ENCODE data around the gene EFHC1.
"Not testable (repeated sequence)": the region's sequence is repeated elsewhere in the genome, so short reads cannot be mapped to it uniquely, and the experiment has no call there.

The EFHC1 gene

DNA sequence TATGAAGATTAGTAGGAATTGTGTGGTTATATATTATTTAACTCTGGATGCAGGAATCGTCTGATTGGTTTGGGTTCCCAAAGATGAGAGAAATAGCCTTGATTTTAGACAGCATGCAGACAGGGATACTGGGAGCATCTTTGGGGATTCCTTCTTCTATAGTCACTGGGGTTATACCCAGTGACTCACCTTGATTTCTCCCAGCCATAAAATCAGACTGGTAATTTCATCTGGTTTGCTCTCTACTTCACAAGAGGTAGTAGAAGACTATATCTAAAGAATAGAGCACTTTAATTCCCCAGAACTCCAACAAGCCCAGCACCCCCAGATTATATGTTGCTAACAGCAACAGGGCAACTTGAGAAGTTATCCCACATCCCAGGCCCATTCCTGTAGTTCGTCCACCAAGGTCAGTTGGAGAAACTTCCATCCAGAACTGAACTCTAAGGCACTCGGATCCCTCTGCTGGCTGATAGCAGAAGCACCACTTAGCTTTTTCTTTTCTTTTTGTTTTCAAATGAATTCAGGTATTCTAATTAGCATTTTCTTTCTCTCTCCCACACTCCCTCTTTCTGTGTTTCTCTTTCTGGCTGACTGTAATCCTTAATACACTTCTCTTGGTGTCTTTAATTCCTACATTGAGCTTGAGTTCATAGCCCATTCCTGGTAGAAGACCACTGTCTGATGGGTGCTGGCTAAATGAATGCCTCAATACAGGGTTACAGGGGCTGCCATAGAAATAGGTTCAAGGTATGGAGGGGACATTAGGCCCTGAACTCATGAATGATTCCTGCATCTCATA lies 20.4 kb upstream of the EFHC1 start:
- peak; percentile 25 to 60 for DNase-seq

DNA sequence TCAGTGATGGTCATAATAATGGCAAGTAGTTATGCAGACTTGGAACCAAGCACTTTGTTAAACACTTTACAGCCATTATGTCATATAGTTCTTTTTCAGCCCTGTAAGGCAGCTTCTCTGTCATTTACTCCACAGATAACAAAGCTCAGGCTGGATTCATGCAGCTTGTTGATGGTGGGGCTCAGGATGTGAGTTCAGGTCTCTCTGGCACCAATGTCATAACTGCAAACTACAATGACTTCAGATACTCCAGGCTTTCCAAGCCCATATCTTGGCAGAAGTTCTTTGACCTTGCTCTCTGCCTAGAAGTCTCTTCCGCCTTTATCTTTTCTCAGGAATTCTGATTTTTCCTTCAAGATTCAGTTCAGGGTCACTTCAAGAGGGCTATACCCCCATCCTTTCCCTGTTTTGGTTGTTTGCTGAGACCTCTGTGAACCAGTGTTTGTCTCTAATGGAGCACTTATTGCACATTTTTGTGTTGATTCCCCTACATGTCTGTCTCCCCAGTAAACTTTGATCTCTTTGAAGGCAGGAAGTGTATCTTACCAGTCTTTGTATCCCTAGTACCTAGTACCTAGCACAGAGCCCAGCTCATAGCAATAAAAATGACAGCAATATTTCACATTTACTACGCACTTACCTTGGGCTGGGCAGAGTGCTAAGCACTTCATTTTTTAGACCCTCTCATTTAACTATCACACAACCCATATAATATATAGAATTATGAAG lies 19.7 kb upstream of the EFHC1 start:
- no peak for DNase-seq

DNA sequence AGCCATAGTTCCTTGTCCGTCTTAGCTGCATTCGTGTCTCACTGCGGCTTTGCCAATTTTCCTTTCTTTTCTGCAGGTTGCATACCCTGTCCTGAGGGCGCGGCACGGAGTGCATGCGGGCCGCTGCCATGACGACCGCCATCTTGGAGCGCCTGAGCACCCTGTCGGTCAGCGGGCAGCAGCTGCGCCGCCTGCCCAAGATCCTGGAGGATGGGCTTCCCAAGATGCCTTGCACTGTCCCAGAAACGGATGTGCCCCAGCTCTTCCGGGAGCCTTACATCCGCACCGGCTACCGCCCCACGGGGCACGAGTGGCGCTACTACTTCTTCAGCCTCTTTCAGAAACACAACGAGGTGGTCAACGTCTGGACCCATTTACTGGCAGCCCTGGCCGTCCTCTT lies 17.1 kb upstream of the EFHC1 start:
- no peak for DNase-seq

DNA sequence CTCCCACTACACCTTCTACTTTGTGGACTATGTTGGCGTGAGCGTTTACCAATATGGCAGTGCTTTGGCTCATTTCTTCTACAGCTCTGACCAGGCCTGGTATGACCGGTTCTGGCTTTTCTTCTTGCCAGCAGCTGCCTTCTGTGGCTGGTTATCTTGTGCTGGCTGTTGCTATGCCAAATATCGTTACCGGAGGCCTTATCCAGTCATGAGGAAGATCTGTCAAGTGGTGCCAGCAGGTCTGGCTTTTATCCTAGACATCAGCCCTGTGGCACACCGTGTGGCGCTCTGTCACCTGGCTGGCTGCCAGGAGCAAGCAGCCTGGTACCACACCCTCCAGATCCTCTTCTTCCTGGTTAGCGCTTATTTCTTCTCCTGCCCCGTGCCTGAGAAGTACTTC lies 16.5 kb upstream of the EFHC1 start:
- DNase-seq: peak; percentile 32 to 61

DNA sequence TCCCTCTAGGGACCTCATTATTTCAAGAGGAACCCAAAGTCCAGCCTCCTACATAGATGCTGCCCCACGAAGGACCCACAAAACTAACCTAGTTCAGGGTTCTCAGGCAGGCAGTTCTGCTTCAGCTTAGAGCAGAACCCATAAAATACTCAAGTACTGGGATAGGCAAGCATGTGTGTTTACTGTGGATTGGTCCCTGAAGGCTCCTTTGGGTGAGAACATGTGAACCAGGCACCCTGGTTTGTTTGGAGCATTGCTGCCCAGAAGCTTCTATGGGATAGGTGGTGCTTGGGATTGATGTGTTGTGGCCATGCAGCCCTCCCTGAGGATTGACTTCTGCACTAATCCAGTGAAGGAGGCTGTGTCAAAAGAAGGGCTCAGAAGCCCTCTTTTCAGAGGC lies 14.9 kb upstream of the EFHC1 start:
- no peak for DNase-seq

DNA sequence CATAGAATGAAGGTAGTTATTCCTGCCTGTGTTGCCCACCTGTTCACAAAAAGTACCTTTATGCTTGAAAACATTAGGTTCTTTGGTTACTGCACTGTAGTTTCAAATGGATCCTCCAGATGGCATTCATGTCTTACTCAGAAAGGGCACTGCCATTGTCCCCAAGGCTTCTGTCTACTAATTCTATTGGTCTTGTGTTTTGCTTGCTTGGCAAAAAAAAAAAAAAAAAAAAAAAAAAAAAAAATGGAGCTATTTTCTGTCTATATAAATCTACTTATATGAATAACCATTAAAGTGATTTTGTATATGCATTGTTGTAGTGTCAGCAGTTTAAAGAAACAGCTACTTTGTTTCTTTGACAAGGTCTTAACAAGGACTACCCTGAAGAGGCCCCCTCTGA lies 12.7 kb upstream of the EFHC1 start:
- peak; percentile 52 to 77 for DNase-seq

DNA sequence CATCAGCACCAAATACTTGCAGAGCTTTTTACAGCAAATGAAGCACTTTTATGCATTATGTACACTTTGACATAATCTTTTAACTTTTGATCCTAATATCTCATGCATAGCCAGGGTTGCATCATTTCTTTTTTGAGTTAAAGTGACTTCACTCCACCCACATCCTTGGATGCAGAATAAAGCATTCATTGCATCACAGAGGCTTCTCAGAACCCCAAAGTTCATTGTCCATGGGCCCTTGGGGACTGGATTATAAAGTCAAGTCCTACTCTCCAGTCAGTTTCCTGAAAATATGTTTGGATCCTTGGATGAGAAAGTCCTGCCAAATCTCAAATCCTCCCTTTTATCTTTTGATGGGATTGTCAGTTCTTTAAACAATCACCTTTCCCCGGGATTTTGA lies 10.6 kb upstream of the EFHC1 start:
- no peak for DNase-seq

DNA sequence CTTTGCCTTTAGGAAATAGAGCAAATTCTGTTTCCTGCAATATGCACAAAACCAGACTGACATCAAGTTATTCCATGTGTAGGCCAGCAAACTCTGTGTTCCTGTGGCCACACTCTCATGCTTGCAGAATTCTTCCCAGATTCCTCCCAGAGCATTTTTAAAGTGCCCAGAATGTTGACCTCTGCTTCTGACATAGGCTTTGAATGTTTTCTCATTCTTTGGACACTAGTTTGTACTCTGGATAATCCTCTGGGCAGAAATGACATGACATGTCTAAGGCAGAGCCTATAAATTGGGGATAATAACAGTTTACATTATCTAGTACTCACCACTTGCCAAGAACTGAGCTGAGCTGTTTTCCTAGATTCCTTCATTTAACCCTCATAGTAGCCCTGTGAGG lies 9.2 kb upstream of the EFHC1 start:
- no peak for DNase-seq

DNA sequence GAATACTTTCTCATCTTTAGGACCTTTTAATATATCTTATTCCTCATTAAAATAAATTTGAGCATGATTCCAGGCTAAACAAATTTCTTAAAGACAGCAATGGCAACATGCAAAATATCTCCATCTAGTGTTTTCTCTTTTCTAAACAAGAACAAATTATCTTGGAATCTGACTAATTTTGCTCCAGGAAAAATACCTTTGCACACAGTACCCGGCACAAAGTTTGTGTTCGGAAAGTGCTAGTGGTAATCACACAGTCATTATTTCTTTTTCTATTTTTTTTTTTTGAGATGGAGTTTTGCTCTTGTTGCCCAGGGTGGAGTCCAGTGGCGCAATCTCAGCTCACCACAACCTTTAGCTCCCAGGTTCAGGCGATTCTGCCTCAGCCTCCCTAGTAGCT lies 8.2 kb upstream of the EFHC1 start:
- no peak for DNase-seq

DNA sequence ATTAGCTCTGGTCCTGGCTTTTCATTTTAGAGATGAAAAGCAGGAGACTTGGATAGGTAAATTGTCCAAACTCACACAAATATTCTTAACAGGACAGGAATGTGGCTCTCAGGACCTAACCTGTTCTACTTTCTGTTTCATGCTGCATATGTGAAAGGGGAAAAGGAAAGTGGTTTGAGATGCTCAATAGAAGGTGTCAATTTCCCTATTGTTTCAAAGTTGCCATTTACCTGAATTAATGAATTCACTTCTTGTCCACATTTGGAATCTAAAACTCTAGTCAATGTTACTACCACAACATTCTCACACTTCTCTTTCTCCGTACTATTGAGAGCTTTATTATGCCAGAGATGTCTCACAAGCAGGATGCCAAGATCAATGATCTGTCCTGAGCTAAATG lies 4.8 kb upstream of the EFHC1 start:
- no peak for DNase-seq

DNA sequence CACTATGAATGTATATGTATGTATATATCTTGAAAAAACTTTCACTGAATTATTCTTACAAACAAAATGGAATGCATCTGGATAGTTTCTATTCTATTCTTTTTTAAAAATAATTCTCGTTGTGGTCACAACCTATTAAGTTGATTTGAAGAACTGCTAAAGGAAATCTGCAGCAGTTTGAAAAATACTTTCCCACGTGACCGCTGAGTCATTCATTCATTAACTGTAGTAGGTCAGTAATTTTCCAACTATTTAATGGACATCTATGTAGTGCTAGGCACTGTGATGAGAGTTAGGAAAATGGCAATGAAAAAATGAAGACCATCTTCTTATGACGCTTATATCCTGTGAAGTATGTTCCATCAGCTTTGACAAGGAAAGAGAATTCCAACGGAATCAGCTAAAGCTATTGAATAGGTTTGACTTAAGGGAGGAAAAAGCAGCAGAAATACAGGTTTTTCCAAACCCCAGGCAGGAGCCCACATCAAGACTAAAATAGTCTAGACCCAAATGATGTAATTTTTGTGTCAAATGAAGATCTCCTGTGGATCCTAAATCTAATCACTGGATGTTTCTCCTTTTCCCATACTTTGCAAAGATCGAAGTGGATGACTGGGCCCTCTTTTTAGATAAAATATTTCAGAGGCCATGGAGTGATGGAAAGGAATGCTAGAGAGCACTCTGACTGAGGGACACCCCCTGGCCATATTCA lies 4.1 kb upstream of the EFHC1 start:
- no peak for DNase-seq

DNA sequence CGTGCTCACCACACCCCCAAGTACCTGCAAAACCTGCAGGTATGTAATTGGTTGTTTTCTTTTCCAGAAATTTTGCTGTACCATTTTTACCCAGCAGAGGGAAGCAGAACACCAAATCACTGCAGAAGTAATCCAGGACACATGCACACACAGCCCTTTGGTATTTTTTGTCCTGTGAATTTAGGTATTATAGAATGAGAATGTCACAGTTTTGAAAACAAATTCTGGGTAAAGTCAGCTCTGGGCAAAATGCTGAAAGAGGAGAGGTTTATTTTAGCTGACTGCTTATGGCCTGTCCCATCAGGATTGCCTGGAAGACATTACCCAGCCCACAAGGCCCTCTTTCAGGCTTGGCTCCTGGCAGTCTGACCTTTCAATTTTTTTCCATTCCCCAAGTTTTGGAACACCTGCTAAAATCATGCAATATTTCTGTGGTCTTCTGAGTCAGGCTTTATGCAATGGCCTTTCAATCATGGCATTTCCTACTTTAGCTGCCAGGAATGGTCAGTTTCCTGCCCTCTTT lies 3.5 kb upstream of the EFHC1 start:
- DNase-seq: peak; percentile 46 to 76

DNA sequence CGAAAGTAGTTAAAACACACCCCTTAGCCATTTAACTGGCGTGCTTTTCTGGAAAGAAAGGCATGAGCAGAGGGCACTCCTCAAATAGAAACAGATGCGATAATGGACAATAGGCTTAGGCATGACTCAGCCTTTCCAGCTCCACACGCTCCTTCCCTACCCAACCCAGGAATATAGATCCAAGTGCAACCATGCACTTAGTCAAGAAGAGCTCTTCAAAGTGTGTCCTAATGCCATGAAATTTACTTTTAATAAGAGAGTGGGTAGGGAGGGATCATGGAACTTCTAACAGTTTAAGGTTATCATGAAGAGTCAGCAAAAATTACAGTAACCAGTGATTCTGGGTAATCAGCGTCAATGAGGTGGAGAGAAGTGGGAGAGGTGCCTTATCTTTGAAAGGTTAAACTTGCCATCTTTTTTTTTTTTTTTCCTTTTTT lies 2.4 kb upstream of the EFHC1 start:
- DNase-seq: no peak

DNA sequence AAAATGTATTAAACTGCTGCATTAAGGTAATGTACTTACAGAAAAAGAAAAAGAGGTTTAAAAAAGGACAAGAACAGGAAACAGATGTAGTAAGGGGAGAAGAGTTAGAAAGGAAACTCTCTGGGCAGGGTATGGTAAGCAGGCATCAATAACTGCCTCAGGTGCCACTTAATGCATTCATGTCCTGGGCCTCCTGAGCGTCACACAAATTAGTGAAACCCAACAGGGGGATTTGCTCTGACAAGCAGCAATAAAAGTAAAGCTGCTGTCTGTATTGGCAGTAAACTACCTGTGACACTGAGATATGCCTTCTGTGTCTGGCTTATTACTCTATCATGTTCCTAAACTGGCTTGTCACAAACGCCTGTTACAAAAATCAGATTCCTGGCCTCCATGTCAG lies 1.5 kb upstream of the EFHC1 start:
- no peak for DNase-seq

DNA sequence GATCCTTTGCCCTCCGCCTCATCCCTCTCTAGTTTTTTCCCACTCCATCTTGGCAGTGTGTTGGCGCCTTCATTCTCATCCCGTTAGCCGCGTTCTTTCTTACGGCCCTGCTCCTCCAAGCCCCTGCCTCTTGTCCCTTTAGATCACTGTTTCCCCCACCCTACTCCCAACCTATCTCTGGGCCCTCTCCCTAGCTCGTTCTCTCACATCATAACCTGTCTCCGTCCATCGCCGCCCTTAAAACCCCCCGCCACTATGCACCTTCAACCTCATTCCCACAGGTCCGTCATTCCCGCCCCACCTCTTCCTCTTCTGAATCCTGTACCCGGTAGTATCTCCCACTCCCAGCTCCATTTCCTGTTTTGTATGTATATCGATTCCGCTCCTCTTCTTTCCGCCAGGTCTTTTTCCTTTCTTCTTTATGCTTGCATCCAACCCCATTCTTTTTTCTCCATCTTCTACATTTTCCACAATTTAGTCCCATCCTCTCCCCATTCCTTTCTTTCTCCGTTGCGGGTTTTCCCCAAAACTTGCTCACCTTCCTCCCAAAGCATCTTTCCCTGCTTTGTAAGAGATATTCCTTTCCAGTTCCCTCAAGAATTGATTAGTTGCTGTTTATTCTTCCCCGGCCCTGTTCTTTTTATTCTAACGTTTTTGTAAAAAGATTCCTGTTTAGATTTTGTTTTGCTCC lies 671 bp downstream of the EFHC1 start:
- DNase-seq: peak; percentile 46 to 70

DNA sequence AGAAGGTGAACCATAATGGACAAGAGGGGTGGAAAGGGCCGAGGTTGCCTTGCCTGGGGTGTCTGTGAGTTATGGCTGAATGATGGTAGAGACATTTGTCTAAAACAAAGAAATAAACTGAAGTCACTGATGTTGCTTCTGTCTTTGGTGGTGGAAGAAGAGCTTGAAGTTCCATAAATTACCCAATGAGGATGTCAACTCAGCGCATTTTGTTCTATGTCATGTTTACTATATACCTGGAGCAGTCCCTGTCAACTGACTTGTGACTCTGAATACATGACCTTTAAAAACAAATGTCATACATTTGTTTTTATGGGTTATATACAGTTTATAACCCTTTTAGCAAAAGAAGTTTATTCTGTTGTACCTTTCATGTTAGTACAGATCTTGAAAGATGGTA lies 2.0 kb downstream of the EFHC1 start:
- no peak for DNase-seq

DNA sequence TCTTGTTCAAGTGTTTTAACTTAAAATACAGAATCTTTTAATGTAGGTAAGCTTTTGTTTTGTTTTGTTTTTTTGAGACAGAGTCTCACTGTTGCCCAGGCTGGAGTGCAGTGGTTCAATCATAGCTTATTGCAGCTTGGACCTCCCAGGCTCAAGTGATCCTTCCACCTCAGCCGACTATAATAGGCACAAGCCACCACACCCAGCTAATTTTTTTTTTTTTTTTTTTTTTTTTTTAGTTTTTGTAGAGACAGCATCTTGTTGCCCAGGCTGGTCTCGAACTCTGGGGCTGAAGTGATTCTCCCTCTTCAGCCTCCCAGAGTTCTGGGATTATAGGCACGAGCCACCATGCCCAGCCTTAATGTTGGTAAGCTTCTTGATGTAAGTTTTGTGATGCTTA lies 3.3 kb downstream of the EFHC1 start:
- DNase-seq: no peak

DNA sequence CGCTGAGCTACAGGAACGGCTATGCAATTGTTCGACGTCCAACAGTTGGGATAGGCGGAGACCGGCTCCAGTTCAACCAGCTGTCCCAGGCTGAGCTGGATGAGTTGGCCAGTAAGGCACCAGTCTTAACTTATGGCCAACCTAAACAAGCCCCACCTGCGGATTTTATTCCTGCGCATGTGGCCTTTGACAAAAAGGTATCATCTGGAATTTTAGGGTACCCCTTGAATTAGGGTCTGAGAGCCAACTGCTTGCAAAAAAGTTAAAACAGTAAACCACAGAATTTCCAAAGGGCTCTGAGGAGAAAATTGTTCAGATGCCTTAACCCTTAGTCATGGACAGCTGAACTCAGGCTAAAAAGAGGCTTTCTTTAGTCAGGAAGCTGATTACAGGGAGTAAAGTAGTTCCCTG lies 3.8 kb downstream of the EFHC1 start:
- DNase-seq: no peak

DNA sequence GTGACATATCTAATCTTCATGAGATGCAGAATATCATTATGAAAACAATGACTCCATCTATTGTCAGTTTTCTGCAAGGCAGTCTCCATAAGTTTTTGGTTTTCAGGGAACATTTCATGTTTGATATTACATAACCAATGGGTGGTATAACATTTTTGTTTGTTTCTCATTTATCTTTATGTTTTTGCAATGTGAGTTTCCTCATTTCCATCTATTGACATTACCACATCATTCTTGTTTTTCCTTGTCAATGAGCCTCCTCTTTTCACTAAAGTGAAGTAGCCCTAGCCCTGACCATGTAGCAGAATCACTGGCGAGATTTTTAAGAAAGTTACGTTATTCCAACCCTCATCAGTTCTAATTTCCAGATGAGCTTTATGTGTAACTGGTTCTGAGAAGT lies 4.4 kb downstream of the EFHC1 start:
- DNase-seq: no peak

DNA sequence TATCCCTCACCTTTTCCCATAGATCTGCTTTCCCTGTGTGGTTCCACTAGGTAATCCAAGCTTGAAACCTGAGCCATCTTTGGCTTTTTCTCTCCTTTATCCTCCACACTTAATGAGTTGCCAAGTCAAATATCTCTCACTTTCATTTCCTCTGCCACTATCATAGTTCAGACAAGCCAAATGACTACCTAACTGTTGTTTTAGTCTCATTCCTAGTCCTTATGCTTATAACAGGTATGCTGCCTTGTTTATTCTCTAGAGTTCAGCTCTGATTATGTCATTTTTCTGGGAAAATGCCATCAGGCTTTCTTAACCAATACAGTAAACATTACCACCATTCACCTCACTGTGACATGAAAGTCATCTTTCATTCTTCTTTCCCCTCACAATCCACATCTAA lies 6.5 kb downstream of the EFHC1 start:
- no peak for DNase-seq

DNA sequence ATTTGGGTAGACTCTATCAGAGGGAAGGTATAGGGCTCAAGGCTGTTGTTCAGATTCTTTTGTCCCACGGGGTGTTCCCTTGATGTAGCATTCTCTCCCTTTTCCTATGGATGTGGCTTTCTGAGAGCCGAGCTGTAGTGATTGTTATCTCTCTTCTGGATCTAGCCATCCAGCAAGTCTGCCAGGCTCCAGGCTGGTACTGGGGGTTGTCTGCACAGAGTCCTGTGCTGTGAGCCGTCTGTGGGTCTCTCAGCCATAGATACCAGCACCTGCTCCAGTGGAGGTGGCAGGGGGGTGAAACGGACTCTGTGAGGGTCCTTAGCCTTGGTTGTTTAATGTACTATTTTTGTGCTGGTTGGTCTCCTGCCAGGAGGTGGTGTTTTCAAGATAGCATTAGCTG lies 13.2 kb downstream of the EFHC1 start:
- not testable (repeated sequence) for DNase-seq

DNA sequence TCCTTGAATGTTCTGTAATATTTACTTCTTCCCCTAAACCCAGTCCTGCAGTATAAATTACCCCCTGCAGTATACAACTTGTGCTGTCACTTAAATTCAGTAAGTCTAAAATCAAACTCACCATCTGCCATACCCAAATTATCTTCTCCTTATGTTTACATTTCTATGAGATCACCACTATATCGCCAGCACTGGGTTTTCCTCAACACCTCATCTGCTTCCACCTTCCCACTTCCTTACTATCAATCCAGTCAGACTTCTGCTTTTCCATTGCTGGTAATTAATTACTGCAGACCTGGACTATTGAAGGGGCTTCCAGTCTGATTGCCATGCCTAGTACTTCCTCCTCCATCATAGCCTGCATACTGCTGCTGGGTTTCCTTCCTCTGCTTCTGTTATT lies 15.2 kb downstream of the EFHC1 start:
- DNase-seq: no peak

DNA sequence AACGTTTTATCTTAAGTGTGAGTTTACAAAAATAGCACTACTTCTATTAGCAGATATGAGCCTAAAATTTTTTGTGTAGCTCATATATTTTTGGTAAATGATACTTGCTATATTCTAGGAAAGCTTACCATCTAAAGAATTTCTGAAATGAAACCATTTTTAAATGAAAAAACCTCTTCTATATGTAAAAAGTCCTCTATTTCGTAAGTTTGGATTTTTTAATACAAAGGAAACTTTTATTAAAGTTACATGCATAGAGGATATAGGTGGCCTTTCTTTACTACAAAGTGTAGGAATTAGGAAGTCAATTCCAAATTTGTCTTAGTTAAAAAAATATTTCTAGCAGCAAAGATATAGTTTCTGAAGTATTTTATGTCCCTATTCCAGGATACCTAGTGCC lies 18.8 kb downstream of the EFHC1 start:
- DNase-seq: no peak
